CD4-positive, alpha-beta T cell treated with Interferon alpha-2 for 1 hour (primary cell): Measurements from ENCODE around the gene POLR2H.

ENCODE experiments used
- DNase-seq, 2 donors: peaks; one replicate each; pipeline ENCODE4 v3.0.0-alpha.2; 2020 to 2022

Gene POLR2H

DNA sequence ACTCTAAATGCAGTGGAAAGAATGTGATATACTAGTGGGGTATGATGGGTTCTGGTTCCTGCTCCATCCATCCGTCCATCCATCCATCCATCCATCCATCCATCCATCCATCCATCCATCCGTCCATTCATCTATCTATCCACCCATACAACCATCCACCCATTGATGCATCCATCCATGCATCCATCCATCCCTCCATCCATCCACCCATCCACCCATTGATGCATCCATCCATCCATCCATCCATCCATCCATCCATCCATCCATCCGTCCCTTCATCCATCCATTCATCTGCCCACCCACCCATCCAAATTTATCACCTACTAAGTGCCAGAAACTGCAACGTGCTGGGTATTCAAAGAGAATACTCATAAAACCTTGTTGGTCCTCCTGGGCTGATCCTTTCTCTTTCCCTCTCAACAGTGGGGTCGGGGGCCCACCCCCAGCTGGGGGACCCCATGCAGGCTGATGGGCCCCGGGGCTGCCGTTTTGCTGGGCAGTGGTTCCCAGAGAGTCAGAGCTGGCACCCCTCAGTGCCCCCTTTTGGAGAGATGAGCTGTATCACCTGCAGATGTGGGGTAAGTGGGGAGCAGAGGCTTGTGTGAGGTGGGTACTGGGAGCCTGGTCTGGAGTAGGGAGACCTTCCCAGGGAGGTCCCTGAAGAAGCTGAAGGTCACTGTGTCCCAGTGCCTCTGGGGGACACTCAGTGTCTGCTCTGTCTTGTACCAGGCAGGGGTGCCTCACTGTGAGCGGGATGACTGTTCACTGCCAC is 26.8 kb downstream of the POLR2H start:
- no peak for DNase-seq

DNA sequence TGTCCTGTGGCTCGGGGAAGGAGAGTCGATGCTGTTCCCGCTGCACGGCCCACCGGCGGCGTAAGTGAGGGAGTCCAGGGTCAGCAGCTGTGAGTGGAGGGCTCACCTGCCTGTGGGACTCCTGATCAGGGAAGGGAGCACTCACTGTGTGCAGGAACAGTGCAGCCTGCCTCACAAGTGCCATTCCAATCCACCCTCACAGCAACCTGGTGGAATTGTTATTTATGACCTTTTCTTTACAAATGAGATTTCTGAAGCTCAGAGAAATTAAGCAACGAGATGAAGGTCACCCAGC is 27.4 kb downstream of the POLR2H start:
- no peak for DNase-seq

DNA sequence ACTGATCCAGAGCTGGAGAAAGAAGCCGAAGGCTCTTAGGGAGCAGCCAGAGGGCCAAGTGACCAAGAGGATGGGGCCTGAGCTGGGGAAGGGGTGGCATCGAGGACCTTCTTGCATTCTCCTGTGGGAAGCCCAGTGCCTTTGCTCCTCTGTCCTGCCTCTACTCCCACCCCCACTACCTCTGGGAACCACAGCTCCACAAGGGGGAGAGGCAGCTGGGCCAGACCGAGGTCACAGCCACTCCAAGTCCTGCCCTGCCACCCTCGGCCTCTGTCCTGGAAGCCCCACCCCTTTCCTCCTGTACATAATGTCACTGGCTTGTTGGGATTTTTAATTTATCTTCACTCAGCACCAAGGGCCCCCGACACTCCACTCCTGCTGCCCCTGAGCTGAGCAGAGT is 27.9 kb downstream of the POLR2H start:
- no peak for DNase-seq

DNA sequence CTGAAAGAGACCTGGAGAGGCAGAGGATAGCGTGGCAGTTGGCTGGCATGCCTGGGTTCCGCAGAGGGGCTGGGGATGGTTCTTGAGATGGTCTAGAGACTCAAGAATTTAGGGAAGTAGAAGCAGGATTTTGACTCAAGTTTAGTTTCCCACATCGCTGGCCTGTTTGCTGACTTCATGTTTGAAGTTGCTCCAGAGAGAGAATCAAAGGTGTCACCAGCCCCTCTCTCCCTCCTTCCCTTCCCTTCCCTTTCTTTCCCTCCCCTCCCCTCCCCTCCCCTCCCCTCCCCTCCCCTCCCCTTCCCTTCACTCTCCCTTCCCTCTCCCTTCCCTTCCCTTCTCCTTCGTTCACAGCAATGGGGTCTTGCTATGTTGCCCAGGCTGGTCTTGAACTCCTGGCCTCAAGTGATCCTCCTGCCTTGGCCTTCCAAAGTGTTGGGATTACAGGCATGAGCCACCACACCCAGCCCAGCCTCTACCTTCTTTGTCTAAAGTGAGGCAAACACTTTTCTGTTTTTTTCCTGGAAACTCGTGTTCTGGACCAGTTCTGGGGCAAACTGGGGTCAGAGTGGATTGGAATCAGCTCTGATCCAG is 28.5 kb downstream of the POLR2H start:
- no peak for DNase-seq

DNA sequence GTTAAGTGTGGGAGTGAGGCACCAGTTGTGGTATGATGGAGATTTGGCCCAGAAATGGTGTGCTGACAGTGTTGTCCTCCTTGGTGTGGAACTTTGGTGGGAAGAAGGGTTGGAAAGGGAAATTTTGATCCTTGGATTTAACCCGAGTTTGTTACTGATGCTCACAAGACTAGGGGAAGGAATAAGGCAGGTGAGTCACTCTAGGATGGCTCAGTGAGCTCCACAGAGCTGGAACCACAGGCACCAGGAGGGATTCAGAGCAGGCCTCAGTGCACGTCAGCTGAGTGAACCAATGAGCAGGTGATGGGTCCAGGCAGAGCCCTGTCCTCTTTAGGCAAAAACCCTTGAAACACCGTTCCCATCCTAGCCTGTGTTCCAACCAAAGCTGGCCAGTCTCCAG is 29.8 kb downstream of the POLR2H start:
- DNase-seq: no peak

DNA sequence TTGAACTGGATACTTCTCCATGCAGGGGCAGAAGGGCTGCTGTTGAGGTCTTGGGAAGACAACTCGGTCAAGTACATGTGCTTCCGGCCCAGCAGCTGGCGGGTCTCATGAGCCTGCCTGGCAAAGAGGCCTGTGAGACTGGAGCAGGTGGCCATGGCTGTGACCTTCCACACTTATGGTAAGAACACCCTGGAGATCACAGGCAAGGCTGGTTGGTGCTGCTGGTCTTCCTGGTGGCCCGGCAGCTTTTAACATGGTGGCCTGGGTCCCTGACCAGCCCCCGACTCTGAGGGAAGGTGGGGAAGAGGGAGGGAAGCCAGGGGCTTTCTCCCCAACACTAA is 33.8 kb downstream of the POLR2H start:
- DNase-seq: no peak

DNA sequence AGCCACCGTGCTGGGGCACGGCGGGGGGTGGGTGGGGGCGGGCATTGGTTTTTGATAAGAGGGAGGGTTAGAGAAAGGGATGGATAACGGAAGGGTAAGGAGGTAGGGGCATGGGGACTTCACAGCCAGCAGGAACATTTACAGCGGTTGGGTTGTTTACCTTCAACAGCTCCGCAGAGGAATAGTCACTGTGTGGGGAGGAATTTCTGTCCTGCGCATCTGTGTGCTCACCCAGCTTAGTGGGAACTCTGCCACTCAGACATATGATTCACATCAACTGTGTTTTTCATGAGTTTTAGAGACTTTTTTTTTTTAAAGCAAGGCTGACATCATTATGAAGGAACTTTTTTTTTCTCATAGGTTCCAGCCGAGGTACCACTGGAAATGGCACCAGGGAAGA is 37.9 kb downstream of the POLR2H start:
- DNase-seq: no peak

DNA sequence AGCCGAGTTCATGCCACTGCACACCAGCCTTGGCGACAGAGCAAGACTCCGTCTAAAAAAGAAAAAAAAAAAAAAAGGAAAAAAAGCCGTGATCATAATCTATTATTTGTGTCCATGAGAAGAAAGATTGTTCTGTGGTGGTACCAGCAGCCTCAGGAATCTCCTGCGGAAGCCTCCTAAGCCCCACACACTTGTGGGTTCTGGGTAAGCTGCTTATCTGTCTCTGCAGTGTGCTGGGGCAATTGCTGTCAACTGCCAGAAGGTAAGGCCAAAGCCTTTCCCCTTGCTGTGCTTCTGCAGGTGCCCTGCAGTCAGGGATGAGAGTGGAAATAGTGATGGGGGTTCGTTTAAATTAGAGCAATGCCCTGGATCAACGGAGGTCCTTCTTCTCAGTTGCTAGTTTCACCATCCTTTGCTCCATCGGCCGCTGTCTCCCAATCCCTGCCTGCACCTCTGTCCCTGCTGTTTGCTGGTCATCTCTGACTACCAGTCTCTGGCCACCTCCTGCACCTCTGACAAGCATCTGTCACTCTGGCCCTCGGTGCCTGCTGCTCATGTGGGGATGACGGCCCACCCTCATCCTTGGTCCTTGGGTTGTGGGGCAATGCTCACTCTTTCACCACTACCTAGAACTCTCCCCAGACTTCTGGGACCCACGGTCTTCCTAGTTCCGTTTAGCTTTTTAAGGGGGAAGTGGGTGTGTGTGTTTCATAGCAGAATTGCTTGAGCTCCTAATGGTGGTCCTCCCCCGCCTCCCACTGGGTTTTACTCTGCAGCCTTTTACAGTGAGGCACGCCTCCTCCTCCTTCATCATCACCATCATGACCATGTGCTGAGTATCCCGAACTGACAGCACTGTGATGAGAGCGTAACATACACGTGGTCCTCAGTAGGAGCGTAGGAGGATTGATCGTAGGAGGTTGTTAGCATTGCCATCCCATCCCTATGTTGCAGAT is 43.8 kb downstream of the POLR2H start:
- DNase-seq: no peak

DNA sequence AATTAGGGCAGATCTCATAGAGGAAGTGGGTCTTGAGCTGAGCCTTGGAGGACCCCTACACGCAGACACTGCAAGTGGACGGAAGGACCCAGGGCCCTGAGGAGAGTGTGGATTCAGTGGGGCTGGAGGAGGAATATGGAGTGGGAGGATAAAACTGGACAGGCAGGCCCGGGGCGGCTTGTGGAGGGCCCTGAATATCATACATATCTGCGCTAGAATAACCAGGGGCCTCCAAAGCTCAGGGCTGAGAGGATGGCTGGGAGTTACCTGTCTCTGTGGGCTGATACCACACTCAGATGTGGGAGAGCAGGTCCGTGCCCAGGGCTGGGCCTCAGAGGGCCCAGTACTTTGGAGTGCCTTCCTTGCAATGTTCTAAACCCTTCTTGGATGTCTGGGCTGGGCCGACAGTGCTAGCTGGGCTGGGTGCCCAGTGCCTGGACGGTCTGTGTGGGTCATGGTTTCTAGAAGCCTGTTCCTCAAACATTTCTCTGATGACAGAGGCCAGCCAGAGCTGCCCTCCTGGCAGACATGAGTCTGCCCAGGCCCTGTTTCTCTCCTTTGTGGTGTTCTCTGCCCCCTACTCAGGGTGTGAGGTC is 47.9 kb downstream of the POLR2H start:
- no peak for DNase-seq

DNA sequence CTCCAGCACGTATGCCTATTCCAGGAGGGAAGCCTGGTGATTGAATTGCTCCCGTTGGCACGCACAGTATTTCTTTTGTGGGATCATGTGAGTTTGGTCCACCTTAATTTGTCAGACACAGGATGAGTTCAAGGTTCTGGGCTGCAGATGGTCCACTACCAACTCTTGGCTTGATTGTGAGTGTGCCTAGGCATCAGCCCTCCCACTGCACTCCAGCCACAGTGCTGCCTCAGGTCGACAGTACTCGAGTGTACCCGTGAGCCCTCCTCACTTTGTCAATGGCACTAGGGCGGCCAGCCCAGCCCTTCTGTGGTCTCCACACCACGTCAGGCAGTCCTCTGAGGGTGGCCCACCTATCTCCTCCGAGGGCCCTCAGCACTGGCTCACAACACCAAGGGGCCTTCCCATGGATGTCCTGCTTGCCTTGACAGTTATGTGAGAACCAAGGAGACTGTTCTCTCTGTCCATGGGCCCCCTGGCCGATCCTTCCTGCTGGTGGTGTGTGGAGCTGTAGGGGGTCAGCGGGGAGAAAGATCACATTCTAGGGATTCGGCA is 48.5 kb downstream of the POLR2H start:
- no peak for DNase-seq

DNA sequence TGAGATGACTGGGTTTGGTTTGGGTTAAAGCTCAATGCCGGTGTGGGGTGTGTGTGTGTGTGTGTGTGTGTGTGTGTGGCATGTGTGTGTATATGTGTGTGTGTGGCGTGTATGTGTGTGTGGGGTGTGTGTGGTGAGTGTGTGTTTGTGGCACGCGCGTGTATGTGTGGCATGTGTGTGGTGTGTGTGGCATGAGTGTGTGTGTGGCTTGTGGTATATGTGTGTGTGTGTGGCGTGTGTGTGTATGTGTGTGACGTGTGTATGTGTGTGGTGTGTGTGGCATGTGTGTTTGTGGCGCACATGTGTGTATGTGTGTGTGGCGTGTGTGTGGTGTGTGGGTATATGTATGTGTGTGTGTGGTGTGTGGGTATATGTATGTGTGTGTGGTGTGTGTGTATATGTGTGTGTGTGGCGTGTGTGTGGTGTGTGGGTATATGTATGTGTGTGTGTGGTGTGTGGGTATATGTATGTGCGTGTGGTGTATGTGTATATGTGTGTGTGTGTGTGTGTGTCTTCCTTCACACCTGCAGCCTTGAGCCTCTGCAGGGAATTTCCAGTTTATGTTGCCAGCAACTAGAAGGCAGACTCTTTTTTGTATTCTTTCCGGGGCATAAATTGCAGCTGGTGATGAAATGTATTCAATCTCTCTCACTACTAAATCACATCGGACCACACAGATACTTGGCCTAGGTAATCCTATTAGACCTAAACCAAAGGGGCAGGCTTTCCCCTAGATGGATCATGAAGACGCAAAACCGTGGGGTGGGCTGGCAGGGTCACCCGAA is 53.1 kb downstream of the POLR2H start:
- DNase-seq: no peak

DNA sequence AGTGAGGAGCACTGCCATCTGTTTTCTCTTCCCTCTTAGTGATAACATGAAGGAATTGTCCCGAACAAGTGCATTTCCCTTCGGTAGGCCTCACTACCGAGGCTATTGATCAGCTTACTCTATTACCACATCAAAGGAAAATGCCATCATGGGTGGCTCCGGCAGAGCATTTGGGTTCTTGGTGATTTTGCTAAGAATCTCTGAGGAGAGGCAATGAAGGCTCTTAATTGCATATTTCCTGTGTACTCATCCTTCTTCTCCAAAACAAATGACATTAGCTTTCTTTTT is 53.6 kb downstream of the POLR2H start:
- DNase-seq: no peak

DNA sequence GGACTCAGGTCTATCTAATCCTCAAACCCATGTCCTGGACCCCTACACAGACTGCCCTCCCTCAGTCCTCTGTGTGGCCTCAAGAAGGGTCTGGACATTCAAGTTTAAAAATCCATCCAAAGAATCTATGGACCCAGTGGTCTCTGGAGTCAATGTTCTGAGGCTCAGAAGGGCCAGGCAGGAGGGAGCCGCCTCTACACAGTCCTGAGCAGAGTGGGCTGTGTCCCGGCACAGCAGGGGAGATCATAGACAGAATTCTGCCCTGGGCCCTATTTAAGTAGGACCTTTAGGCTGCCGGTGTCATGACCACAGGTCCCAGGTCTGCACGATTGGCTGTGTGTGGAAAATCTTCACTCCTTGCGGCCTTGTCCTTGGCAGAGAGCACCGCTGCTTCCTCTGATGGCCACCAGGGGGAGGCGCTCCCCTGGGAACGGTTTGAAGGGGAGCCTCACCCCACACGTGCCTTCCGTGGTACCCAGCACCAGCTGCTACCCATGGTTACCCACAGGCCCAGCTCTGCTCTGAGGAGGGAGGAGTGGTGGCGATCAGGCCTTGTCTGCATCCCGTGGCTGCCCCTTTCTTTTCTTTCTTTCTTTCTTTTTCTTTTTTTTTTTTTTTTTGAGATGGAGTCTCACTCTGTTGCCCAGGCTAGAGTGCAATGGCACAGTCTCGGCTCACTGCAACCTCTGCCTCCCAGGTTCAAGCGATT is 56.3 kb downstream of the POLR2H start:
- peak; percentile 72 for DNase-seq
